DMS153 (cell line): ENCODE measurements around the gene TMCC1.
"Not testable (repeated sequence)": the region's sequence is repeated elsewhere in the genome, so short reads cannot be mapped to it uniquely, and the experiment has no call there.

Experiments
- DNase-seq: peaks from one replicate; lab custom pipeline; 2025; lab: John Stamatoyannopoulos, UW

Gene TMCC1

DNA sequence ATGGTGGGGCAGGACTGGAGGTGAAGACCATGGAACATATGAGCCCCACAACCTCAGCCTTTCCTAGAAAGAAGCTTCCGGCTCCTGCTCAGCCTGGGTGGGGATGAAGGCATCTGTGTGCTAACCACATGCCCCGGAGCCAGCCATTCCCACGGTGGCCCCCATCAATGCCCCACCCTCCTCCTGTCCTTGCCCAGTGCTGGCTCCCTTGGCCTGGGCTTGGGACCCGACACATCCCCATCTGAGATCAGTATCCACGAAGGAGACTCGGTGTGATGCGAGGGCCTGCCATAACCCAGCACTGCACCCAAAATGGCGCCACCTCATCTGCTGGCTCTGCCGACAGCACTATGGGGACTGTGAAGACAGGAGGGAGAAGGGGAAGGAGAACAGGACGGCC is 270.6 kb downstream of the TMCC1 start:
- DNase-seq: no peak

DNA sequence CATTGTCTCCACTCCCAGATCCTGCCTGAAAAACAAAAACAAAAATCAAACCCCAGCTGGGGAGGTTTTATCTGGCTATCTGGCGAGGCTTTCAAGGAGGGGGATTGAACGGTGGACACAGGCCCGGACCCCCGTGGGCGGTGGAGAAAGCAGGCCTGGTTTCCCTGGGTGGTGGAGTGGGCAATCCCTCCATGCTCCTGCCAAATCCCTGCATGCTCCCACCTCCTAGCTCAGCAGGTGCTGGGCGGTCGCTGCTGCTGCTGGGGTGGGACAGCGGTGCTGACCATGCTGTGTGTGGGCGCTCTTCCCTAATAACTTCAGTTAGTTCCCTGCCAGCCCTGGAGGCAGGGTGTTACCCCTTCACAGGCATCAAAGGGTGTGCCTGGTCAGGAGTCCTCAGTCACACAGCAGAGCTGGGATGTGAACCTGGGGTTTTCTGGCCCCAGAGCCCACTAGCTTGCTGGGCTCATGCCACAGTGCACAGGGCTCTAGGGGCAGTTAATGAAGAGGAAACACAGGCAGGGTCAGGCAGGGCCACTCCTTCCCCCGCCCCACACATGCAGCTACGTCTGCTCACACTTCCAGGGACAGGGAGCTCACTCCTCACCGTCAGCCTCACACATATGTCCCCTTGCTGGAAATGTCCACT is 271.2 kb downstream of the TMCC1 start:
- no peak for DNase-seq

DNA sequence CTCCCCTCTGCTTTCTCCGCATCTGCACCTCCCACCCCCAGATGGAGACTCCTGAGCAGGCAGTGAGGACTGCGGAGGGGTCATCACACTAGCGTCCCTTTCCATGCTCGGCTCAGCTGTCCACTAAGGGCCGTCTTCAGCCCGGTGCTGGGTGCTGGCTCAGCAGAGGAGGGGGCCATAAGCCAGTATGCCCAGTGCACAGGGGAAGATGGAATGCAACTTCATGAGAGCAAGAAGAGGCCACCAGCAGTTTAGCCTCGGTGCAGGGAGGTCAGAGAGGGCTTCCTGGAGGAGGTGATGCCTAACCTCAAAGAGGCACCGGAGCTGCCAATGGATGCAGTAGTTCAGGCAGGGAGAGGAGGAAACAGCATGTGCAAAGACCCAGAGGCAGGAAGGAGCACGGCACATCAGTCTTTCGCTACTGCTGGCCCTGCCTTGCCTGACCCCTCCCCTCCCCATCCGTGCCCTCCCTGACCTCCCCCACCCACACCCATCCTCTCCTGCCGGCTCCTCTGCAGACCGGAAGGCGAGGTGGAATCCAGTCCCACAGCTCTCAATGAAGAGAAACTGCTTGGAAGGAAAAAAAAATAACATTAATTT is 271.8 kb downstream of the TMCC1 start:
- no peak for DNase-seq

DNA sequence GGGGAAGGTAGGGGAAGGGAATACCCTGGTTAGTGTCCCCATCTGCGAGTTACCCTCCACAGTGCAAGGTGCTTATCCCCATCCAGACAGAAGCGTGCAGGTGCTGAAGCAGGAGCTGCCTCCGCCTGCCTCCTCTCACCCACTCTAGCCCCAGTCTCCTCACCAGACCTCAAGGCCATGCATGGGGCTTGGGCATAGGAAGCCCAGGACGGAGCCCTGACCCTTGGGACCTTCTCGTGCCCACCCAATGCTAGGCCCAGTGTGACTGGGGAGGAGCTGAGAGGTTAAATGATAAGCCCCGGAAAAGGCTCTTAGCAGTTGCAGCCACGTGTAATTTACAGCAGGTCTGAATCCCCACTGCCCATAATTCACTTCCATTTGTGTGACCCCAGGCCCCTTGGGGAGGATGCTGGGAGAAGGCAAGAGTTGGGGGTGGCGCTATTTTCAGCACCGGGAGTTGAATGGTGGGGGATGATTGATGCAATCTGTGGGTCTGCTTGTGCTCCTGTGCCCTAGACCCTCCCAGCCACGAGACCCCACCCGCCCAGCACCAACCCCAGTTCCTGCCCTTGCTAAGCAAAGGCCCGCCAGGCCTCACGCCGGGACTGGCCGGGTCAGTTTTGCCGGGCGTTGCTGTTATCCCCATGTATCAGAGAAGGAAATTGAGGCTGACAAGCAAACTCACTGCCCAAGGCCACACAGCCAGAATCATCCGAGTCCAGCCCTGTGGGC is 272.5 kb downstream of the TMCC1 start:
- no peak for DNase-seq

DNA sequence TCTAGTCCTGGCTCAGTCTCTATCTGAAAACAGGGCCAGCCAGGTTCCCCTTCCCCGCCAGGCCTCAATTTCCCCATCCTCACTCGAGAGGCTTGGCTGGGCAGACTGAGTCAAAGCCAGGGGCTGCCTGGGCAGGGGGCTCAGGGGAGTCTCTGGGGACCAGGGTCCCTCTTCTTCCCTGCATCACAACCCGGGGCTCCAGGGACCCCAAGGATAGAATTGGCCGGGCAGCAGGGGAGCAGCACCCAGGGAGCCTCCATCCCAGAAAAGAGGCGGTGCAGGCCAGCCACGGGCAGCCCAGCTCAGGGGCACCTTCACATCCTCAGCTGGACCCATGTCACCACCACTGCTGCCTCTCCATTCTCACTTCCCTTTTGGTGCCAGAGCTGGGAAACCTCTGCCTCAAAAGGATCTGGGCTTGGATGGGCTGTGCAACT is 273.8 kb downstream of the TMCC1 start:
- no peak for DNase-seq

DNA sequence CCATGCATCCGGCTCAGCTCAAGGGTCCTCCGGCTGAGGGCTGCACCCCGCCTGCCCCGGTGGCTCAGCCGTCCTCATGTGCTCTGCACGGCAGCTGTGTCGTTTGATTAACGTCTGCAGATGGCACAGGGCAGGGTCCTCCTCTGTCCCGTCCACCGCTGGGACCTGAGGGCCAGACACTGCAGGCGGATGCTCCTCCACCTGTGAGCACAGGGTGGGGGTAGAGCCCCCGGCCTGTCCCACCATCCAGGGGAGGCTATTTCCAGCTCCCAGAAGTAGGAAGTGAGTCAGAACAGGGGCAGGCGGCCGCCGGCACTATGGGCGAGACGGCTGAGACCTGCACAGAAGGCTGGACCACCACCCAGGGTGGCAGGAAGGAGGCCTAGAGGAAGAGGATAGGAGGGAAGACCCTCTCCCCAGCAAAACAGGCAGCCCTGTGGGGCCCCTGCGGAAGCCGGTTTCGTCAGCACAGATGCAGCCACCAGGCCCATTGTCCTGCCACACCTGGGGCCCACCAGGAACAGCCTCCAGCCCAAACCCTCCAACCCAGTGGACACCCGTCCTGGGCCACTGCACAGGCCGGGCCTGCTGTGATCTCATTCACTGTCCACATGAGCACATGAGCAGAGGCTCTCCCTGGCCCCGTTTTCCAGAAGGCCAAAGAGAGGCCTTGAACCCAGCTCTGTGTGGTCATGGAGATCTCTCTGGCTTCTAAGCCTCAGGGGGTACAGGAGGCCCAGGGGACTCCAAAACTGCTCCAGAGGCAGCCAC is 274.4 kb downstream of the TMCC1 start:
- no peak for DNase-seq

DNA sequence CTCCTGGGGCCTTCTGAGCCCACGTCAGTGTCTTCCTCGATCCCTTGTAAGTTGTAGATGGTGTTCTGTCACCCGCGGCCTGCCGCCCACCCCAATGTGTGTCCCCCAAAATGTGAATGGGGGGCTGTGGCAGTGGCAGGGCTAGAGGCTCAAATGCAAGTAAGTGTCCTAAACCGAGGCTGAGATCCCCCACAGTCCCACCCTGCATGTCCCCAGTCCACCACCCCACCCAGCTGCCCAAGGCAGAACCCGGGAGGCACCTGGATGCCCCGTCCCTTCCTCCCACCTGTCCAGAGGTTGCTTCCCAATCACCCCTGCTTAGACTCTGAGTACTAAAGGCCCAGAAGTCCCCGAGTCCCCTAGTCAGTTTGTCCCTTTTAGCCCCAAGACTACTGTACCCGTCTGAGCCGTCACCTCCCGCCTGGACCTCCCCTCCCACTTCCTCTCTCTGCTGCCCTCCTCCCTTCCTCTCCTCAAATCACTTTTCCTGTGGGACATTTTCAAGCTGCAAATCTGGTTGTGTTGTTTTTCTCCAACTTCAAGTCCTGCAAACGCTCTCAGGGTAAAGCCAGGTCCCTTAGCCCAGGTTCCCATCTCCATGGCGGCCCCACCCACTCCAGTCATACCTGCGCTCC is 275.2 kb downstream of the TMCC1 start:
- DNase-seq: no peak

DNA sequence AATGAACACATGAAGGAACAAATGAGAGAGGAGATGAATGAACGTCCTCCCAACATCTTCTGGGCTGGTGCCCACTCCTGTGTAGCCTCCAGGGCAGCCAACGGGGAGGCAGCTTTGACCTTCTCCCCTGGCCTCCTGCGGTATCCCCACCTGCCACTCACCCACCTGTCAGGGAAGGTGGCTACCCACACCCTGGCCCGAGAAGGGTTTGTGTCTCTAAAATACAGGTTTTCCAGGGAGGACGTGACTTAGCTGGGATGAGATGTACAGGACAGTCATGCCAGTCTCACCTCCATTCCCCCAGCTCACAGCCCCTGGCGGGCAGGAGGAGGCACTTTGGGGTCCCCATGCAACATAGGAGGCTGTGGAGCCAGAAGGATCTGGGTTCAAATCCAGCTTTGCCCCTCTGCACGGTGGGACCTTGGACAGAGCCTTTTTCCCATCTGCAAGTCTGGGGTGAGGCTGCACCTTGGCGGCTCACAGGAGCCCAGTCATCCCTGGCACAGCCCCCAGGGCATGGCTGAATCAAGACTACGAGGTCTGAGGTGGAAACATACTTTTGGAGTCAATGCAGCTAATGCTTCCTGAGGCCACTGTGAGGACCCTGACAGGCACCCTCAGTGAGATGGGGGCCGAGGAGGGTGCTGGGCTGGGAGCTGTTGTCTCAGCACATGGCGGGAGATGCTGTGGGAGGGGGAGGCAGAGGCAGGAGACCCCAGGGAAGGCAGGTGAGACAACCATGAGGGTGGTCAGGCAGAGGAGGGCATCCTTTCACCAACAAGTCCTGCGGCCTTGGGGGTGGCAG is 275.9 kb downstream of the TMCC1 start:
- no peak for DNase-seq

DNA sequence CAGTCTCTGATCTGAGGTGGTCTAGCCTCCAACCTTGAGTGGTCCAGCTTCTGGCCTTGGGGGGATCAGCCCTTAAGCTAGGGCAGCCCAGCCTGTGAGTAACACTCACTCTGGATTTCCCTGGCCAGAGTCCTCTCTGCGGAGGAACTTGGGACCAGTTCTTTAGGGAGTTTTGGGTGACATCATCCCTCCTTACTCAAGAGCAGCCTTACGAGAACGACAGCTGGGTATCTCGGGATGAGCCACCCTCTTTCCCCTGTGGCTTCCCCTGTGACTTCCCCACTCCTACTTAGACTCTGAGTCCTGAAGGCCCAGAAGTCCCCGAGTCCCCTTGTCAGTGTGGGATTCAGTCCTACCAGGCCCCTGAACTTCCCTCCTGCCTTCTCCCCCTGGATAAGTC is 276.8 kb downstream of the TMCC1 start:
- DNase-seq: no peak

DNA sequence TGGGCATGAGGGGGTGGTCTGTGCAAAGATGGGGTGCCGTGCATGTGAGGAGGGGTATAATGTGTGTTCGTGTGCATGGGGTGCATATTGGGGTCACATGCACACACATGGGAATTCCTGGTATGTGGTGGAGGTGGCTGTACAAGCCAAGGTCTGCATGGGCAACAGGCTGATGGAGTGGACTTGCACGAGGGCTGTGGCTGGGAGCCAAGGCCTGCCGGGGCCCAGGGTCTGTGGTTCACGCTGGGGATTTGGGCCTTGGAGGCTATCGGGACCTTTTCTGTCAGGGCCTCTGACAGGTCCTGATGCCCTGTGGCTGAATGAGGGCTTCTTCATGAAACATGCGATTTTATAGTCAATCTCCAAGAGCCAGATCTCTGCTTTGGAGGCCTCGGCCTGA is 277.2 kb downstream of the TMCC1 start:
- no peak for DNase-seq

DNA sequence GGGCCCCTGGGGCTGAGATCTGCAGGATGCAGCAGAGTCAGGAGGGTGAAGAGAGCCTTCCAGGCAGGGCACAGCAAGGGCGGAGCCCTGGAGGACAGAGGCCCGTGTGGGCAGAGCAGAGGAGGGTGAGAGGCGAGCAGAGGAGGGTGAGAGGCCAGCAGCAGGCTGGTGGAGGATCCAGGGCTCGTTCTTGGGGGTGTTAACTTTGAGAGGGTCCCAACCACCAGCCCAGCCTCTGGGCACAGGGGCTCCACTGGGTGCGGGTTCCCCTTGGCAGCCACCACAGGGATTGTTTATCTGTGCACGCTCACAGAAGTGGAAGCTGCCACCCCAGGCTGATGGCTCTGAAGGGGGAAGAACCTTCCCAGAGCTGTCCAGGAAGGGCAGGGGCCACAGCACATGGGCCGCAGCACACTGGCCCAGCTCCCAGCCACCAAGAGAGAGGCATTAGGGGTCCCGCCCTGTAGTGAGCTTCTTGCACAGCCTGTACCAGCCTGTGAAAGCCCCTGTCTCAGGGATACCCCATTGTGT is 277.7 kb downstream of the TMCC1 start:
- DNase-seq: no peak

DNA sequence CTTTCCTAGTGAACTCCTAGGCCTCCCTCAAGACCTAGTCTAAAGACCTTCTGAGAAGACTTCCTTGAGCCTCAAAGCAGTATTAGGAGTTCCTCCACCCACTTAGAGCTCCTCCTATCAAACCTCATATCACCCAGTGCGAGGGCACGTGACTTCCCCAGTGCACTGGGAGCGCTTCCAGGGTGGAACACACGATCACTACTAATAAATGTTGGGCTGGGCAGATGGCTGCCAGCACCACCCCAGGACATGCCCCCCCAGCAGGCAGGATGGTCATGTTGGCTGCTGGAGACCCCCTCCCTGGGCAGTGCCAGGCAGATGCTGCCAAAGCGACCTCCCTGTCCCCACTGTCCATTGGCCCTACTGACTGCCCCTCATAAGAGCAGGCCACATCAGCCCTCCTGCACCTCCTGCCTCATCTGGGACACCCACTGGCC is 278.6 kb downstream of the TMCC1 start:
- DNase-seq: no peak

DNA sequence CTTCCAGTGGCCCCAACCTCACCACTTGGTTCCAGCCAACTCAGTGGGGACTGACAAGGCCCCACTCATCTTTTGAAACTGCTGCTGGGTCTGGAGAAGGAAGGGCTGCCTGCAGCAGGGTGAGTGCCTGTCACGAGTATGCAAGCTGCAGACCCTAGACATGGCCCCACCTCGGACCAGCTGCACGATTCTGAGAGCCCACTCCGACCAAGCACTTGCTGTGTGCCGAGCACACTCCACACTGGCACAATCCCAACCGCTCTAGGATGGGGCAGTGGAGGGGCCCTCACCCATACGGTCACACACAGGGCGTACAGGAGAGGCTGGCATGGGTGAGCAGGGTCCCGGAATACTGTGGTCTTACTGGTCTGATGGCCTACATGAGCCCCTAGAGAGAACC is 279.1 kb downstream of the TMCC1 start:
- DNase-seq: no peak

DNA sequence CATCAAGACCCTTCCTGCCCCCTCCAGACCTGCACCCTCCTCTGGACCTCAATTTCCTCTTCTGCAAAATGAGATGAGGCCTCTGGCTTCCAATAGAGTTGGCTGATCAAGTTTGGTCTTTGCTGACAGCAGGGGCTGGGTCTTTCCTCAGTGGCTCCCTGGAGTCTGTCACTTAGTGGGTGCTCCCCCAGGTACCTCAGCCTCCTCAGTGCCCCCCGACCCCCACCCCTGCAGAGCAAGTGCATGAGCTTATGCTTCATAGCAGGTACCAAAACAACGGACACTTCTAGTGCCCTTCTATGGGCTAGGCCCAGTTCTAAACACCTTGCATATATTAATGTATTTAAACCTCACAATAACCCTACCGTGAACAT is 280.2 kb downstream of the TMCC1 start:
- DNase-seq: no peak

DNA sequence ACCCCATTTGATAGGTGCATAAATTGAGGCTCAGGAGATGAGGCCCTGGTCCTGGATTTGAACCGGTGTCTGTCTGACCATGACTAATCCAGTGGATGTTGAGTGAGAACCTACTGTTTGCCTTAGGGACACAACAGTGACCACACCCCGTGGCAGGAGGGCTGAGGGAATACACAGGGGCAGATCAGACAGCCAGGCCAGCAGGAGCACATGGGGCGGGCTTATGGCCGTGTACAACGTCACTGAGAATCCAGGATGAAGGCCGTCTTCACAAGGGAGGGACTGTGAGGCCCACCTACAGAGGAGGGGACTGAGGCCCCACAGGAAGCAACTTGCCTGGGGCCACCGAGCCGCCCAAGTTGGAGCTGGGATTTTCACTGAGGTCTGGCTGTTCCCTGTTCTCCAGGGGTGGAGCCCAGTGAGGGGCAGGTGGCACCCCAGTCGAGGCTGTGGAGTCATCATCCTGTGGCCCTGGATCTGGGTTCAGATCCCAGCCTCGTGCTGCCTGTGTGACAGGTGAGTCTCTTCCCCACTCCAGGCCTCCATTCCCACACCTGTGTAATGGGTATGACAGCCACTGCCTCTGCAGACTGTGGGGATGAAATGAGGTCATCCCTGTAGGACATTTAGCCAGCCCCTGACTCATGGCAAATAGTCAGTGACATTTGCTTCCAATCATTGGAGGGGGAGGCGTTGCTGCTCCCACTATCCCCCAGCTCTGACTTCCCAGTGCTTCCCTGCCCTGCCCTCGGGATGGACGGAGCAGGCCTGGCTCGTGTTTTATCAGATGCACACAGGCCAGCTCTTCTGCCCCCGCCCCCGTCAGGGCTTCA is 280.8 kb downstream of the TMCC1 start:
- DNase-seq: no peak

DNA sequence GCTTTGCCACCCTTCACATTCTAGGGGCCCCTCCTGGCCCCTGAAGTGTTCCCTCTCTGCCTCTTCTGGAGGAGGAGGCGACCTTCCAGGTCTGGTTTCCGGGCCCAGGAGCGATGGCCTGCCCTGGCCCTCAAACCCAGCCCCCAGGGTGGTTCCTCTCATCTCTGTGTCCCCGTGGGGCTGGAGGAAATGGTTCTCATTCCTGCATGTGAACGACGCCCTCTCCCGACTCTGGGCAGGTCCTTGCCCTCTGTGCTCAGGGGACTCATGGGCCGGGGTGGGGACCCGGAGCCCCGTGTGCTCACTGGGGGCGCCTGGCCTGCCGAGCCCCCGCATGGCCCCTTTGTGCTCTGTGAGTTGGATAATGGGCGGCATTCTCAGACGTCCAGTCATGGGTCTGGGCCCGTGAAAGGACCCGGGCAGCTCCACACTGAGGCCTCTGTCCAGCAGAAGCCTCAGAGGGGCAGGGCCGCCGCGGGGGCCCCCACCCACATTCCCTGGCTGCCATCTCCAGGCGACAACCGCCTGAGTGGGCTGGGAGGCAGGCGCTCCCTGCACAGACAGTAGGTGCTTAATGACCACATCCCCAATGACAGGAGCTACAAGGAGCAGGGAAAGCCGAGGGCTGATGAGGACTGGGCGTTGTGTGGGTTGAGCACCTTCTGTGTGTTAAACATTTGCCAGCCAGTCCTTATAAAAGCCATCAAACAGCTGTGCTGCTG is 281.5 kb downstream of the TMCC1 start:
- no peak for DNase-seq

DNA sequence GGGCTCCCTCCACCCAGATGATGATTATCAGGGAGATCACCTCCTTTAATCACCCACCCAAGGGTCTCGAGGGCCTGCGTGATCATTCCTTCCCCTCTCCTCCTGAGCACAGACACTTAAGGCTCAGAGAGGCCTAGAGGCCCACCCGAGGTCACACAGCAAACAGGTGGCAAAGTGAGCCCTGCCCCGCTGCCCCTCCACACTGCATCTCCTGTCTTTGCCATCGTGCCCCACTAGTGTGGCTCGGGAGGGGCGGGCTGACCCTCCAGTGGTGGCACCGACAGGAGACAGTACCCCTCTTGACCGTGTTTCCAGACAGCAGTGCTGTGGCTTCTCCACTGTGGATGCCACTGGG is 282.1 kb downstream of the TMCC1 start:
- no peak for DNase-seq

DNA sequence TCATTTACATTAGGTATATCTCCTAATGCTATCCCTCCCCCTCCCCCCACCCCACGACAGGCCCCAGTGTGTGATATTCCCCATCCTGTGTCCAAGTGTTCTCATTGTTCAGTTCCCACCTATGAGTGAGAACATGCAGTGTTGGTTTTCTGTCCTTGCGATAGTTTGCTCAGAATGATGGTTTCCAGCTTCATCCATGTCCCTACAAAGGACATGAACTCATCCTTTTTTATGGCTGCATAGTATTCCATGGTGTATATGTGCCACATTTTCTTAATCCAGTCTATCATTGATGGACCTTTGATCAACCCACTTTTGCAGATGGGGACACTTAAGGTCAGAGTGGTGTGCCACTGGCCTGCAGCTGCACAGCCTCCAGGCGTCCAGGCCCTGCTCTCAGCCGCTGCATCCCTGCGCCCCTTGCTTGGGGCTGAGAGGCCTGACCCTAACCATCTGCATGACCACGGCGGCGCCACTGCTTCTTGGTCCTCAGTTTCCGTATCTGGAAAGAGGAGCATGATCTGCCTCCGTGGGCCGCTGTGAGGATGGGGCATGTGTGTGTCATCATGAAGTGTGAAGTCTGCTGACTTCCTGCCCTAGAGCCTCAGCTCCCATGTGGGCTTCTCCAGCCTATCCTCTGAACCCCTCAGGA is 282.6 kb downstream of the TMCC1 start:
- DNase-seq: not testable (repeated sequence)

DNA sequence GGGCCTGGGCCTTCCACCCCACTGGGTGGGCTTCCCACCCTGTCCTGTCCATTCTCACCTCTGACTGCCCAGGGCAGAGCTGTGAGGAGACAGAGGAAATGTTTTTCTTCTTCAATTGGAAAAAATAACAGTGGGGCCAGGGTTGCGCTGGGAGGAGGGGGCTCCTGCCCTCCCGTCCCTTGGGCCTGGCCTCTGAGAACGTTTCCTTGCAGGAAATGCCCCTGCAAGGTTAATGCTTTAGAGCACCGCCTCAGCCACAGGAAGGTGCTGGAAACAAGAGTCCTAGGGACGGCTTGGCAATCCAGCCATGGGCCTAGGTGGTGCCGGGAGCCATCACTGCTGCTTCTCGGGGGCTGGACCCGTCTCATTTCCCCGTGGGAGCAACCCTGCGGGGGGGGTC is 283.2 kb downstream of the TMCC1 start:
- no peak for DNase-seq
